ENCODE results near the gene LCN12. TPM values are rescaled to one million over a fixed set of nuclear protein-coding genes. Genes with fewer than 3 reads are reported as not detected.

Gene LCN12
- total and polyA plus RNA-seq, 7 donors, result 0.06 to 1.5 (median 0.27) TPM; not detected in 1

DNA sequence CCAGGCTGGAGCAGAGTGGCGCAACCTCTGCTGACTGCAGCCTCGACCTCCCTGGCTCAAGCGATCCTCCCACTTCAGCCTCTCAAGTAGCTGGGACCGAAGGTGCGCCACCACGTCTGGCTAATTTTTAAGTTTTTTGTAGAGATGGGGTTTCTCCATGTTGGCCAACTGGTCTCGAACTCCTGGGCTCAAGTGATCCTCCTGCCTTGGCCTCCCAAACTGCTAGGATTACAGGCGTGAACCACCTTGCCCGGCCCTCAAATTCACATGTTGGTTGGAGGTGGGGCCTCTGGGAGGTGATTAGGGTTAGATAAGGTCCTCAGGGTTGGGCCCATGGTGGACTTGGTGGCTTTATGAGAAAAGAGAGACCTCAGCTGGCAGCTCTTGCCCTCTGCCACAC is 10.1 kb downstream of the LCN12 start:
- H3K9me3 ChIP-seq, result no peaks in the 10 kb centered on the region
- H3K36me3 ChIP-seq (ENCODE audit: insufficient read depth in 1 of 2, low read depth in 1 of 2), result no peaks in the 10 kb centered on the region
- DNase-seq (no peak), ATAC-seq (no peak)
- no peak overlapping the region for H3K4me3 ChIP-seq
- H3K4me1 ChIP-seq, result no peaks in the 10 kb centered on the region
- intact Hi-C loops (cut with DNase I), result no loop called here
- TF ChIP-seq, protein P1, sequence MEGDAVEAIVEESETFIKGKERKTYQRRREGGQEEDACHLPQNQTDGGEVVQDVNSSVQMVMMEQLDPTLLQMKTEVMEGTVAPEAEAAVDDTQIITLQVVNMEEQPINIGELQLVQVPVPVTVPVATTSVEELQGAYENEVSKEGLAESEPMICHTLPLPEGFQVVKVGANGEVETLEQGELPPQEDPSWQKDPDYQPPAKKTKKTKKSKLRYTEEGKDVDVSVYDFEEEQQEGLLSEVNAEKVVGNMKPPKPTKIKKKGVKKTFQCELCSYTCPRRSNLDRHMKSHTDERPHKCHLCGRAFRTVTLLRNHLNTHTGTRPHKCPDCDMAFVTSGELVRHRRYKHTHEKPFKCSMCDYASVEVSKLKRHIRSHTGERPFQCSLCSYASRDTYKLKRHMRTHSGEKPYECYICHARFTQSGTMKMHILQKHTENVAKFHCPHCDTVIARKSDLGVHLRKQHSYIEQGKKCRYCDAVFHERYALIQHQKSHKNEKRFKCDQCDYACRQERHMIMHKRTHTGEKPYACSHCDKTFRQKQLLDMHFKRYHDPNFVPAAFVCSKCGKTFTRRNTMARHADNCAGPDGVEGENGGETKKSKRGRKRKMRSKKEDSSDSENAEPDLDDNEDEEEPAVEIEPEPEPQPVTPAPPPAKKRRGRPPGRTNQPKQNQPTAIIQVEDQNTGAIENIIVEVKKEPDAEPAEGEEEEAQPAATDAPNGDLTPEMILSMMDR (IDR thresholded peaks at IDR 0.05), result no peak
- 94 to 96% (median 95%) methylated on average over 9 of the region's 9 CpGs for WGBS, 3 donors
- no peak overlapping the region for H3K27ac ChIP-seq
- H3K27me3 ChIP-seq (ENCODE audit: insufficient read depth in 3 of 3, low read length in 2 of 3), result peaks cover 0 to 5% (median 4%) of the 10 kb centered on the region in 3 donors

DNA sequence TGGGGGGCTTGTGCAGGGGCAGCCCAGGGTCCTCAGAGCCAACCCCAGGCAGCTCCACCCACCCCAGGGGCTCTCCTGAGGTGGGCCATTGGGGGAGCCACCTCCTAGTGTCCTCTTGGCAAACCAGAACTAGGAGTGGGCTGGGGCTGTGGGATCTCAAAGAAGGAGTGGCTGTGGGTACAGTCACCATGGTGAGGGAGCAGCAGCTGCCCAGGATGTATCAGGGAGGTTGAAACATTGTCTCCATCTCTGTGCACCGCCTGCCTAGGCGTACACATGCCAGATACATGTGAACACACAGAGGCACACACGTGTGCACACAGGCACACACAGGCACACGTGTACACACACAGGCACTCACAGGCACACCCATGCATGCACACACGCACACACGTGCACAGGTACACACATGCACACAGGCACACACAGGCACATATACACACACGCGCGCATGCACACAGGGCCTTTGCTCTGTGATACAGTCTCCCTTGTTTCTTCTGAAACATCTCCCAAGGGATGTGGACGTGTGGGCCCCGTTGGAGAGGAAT is 10.7 kb downstream of the LCN12 start:
- ATAC-seq, result no peak
- TF ChIP-seq, protein P1 (IDR thresholded peaks at IDR 0.05), result no peak

DNA sequence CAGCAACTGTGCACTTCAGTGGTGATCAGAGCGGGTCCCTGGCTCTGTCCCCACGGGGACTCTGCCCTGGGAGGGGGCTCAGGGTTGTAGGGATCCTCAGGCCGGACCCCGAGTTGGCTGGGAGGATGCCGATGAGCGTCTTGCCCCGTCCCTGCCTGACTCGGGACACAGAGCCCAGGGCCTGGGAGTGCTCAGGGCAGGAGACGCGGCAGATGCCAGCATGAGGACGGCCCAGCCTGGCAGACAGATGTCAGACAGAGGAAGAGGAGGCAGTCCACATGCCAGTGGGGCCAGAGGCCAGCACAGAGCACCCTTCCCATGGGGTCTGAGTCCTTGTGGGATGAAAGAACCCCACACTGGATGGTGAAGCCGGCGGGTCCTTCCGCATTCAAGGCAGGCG is 11.3 kb downstream of the LCN12 start:
- H3K27ac ChIP-seq, result no peak overlapping the region
- H3K4me3 ChIP-seq, result no peak overlapping the region
- WGBS, 3 donors, result 58 to 78% (median 61%) methylated on average over 15 of the region's 15 CpGs
- no peaks in the 10 kb centered on the region for H3K4me1 ChIP-seq
- intact Hi-C loops (cut with DNase I), result no loop called here
- H3K9me3 ChIP-seq, result no peaks in the 10 kb centered on the region
- DNase-seq (no peak), ATAC-seq (no peak)
- TF ChIP-seq, protein P1 (IDR thresholded peaks at IDR 0.05), result no peak
- peaks cover 0 to 5% (median 4%) of the 10 kb centered on the region in 3 donors for H3K27me3 ChIP-seq (ENCODE audit: insufficient read depth in 3 of 3, low read length in 2 of 3)
- H3K36me3 ChIP-seq (ENCODE audit: insufficient read depth in 1 of 2, low read depth in 1 of 2), result no peaks in the 10 kb centered on the region

More for the DNA sequence above, 10.7 kb downstream of the LCN12 start:
- peaks cover 0 to 5% (median 4%) of the 10 kb centered on the region in 3 donors for H3K27me3 ChIP-seq (ENCODE audit: insufficient read depth in 3 of 3, low read length in 2 of 3)
- no peak overlapping the region for H3K27ac ChIP-seq
- H3K4me1 ChIP-seq, result no peaks in the 10 kb centered on the region
- intact Hi-C loops (cut with DNase I), result no loop called here
- 76 to 85% (median 81%) methylated on average over 11 of the region's 11 CpGs for WGBS, 3 donors
- no peak for DNase-seq
- H3K36me3 ChIP-seq (ENCODE audit: insufficient read depth in 1 of 2, low read depth in 1 of 2), result no peaks in the 10 kb centered on the region
- H3K4me3 ChIP-seq, result no peak overlapping the region
- H3K9me3 ChIP-seq, result no peaks in the 10 kb centered on the region

DNA sequence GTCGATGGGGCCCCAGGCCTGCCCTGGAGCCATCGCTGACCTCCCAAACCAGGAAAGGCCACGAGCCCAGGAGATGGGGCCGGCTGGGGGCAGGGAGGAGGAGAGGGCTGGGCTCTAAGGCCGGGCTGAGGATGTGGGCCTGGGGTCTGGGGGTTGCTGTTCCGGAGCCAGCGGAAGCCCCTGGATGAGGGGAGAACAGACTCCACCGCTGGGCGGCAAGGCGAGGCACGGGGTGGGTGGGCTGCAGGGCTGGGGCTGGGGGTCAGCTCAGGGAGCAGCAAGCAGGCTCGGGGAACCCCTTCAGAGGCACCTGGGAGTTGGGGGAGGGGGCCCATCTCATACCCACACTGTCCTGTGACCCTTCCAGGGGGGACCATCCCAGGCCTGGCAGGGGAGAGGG is 11.7 kb downstream of the LCN12 start:
- H3K9me3 ChIP-seq, result no peaks in the 10 kb centered on the region
- no peak overlapping the region for H3K4me3 ChIP-seq
- no peaks in the 10 kb centered on the region for H3K4me1 ChIP-seq
- 75 to 83% (median 78%) methylated on average over 11 to 12 of the region's 12 CpGs for WGBS, 3 donors
- TF ChIP-seq, protein P1 (IDR thresholded peaks at IDR 0.05), result no peak
- ATAC-seq (no peak), DNase-seq (no peak)
- no peaks in the 10 kb centered on the region for H3K36me3 ChIP-seq (ENCODE audit: insufficient read depth in 1 of 2, low read depth in 1 of 2)
- intact Hi-C loops (cut with DNase I), result no loop called here
- no peak overlapping the region for H3K27ac ChIP-seq
- H3K27me3 ChIP-seq (ENCODE audit: insufficient read depth in 3 of 3, low read length in 2 of 3), result peaks cover 0 to 5% (median 4%) of the 10 kb centered on the region in 3 donors

DNA sequence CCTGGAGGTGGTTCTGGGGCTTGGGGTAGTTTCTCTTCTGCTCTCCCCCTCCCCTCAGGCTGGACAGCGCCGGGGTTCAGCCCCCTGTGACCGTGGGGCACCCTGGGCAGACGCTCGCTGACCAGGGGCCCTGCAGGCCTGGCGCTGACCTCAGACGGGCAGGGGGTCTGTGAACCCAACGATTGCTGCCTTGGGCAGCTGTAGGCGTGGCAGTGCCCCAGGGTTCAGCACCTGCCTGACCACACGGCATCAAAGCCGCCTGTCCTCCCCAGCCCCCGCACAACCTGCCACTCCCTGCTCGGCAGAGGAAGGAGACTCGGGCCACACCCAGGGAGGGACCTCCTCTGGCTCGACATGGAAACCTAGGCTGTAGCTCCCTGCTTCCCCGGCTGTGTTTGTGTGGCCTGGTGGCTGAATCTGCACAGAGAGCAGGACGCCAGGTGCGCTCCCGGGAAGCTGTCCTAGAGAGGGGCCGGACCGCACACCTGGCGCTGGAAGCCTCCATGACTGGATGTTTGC is 12.2 kb downstream of the LCN12 start:
- ATAC-seq (no peak), DNase-seq (no peak)
- H3K4me1 ChIP-seq, result no peaks in the 10 kb centered on the region
- peaks cover 0 to 5% (median 4%) of the 10 kb centered on the region in 3 donors for H3K27me3 ChIP-seq (ENCODE audit: insufficient read depth in 3 of 3, low read length in 2 of 3)
- no peak overlapping the region for H3K27ac ChIP-seq
- no peak overlapping the region for H3K4me3 ChIP-seq
- intact Hi-C loops (cut with DNase I), result no loop called here
- WGBS, 3 donors, result 72 to 74% (median 73%) methylated on average over 18 to 22 of the region's 22 CpGs
- TF ChIP-seq, protein P1 (IDR thresholded peaks at IDR 0.05), result no peak
- H3K9me3 ChIP-seq, result no peaks in the 10 kb centered on the region
- H3K36me3 ChIP-seq (ENCODE audit: insufficient read depth in 1 of 2, low read depth in 1 of 2), result no peaks in the 10 kb centered on the region
